ENCODE results near the gene ZNF587B.
"Not testable (repeated sequence)": the region's sequence is repeated elsewhere in the genome, so short reads cannot be mapped to it uniquely, and the experiment has no call there.

Gene ZNF587B

GRCh38 chr19:57819475-57820148, 10.5 kb upstream of the ZNF587B start:
- peak; percentile 94 to 95 for DNase-seq (ENCODE audit: low read depth in 2 of 2)
- peak; percentile 16 for TF ChIP-seq CTCF (IDR thresholded peaks at IDR 0.05; ENCODE audit: low read depth, low read length)
- peak overlapping the region; percentile 78 to 99 for H3K4me3 ChIP-seq (replicated peaks in 1 of 2; ENCODE audit: low read depth in 2 of 2, low read length in 2 of 2)

GRCh38 chr19:57820599-57820998, 9.5 kb upstream of the ZNF587B start:
- no peak for DNase-seq (ENCODE audit: low read depth in 2 of 2)
- peak overlapping the region; percentile 78 to 99 for H3K4me3 ChIP-seq (replicated peaks in 1 of 2; ENCODE audit: low read depth in 2 of 2, low read length in 2 of 2)
- no peak for TF ChIP-seq CTCF (IDR thresholded peaks at IDR 0.05; ENCODE audit: low read depth, low read length)

- H3K4me3 ChIP-seq (replicated peaks in 1 of 2; ENCODE audit: low read depth in 2 of 2, low read length in 2 of 2): peak overlapping the region in 1 of 2 donors; percentile 99
- DNase-seq (ENCODE audit: low read depth in 2 of 2): not testable (repeated sequence)
These were observed 9.0 kb upstream of the ZNF587B start for GRCh38 chr19:57821095-57821494.

- DNase-seq (ENCODE audit: low read depth in 2 of 2); H3K4me3 ChIP-seq (replicated peaks in 1 of 2; ENCODE audit: low read depth in 2 of 2, low read length in 2 of 2): not testable (repeated sequence)
These were observed 8.6 kb upstream of the ZNF587B start for GRCh38 chr19:57821501-57821900.

- not testable (repeated sequence) for H3K4me3 ChIP-seq (replicated peaks in 1 of 2; ENCODE audit: low read depth in 2 of 2, low read length in 2 of 2); DNase-seq (ENCODE audit: low read depth in 2 of 2)
These were observed 6.9 kb upstream of the ZNF587B start for GRCh38 chr19:57823155-57823554.

DNA sequence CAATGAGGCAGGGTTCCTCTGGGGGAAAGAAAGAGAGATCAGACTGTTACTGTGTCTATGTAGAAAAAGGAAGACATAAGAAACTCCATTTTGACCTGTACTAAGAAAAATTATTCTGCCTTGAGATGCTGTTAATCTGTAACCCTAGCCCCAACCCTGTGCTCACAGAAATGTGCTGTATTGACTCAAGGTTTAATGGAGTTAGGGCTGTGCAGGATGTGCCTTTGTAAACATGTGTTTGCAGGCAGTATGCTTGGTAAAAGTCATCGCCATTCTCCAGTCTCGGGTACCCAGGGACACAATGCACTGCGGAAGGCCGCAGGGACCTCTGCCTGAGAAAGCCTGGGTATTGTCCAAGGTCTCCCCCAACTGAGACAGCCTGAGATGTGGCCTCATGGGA, 6.5 kb upstream of the ZNF587B start:
- not testable (repeated sequence) for DNase-seq (ENCODE audit: low read depth in 2 of 2); H3K4me3 ChIP-seq (replicated peaks in 1 of 2; ENCODE audit: low read depth in 2 of 2, low read length in 2 of 2)

GRCh38 chr19:57825511-57825910, 4.6 kb upstream of the ZNF587B start:
- peak in 1 of 2 donors; percentile 27 for DNase-seq (ENCODE audit: low read depth in 2 of 2)
- no peak overlapping the region for H3K4me3 ChIP-seq (replicated peaks in 1 of 2; ENCODE audit: low read depth in 2 of 2, low read length in 2 of 2)
- no peak for TF ChIP-seq CTCF (IDR thresholded peaks at IDR 0.05; ENCODE audit: low read depth, low read length)

DNA sequence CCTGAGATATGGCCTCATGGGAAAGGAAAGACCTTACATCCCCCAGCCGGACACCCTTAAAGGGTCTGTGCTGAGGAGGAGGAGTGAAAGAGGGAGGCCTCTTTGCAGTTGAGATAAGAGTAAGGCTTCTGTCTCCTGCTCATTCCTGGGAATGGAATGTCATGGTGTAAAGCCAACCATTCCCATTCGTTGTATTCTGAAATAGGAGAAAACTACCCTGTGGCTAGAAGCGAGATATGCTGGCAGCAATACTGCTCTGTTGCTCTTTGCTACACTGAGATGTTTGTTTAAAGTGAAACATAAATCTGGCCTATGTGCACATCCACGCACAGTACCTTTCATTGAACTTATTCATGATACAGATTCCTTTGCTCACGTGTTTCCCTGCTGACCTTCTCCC, 783 bp upstream of the ZNF587B start:
- no peak overlapping the region for H3K4me3 ChIP-seq (replicated peaks in 1 of 2; ENCODE audit: low read depth in 2 of 2, low read length in 2 of 2)
- TF ChIP-seq CTCF (IDR thresholded peaks at IDR 0.05; ENCODE audit: low read depth, low read length): no peak
- peak in 1 of 2 donors; percentile 83 for DNase-seq (ENCODE audit: low read depth in 2 of 2)

- DNase-seq (ENCODE audit: low read depth in 2 of 2): not testable (repeated sequence)
These were observed 6.9 kb downstream of the ZNF587B start for GRCh38 chr19:57836991-57837390.

GRCh38 chr19:57838622-57839191, 8.6 kb downstream of the ZNF587B start:
- DNase-seq (ENCODE audit: low read depth in 2 of 2); H3K4me3 ChIP-seq (replicated peaks in 1 of 2; ENCODE audit: low read depth in 2 of 2, low read length in 2 of 2): not testable (repeated sequence)

More at GRCh38 chr19:57836991-57837390, 6.9 kb downstream of the ZNF587B start:
- not testable (repeated sequence) for H3K4me3 ChIP-seq (replicated peaks in 1 of 2; ENCODE audit: low read depth in 2 of 2, low read length in 2 of 2)

Measured in cardiac fibroblast (primary cell).